Epithelial cell of esophagus (primary cell): ENCODE results near the gene LCLAT1.
A peak's percentile ranks its signal among the peaks of the same experiment; 100 is the strongest.

ENCODE experiments used
- DNase-seq: peaks from one replicate; pipeline ENCODE4 v3.0.0; 2010; ENCODE audit warnings: low read depth
- H3K4me3 ChIP-seq: 2 replicates; pipeline ENCODE4 v1.5.1; 2011; ENCODE audit warnings: mild to moderate bottlenecking, low read length, control low read depth
- TF ChIP-seq, protein P1 (sequence below): IDR thresholded peaks from 2 replicates; pipeline ENCODE4 v1.5.1; 2011; ENCODE audit warnings: low read depth, mild to moderate bottlenecking, low read length, control low read depth, inconsistent platforms; ENCODE audit not compliant: insufficient read depth; ENCODE audit errors: missing control alignments

Gene LCLAT1

GRCh38 chr2:30675758-30676157 is 228.7 kb downstream of the LCLAT1 start:
- no peak for DNase-seq
- no peak overlapping the region for H3K4me3 ChIP-seq
- TF ChIP-seq, protein P1, sequence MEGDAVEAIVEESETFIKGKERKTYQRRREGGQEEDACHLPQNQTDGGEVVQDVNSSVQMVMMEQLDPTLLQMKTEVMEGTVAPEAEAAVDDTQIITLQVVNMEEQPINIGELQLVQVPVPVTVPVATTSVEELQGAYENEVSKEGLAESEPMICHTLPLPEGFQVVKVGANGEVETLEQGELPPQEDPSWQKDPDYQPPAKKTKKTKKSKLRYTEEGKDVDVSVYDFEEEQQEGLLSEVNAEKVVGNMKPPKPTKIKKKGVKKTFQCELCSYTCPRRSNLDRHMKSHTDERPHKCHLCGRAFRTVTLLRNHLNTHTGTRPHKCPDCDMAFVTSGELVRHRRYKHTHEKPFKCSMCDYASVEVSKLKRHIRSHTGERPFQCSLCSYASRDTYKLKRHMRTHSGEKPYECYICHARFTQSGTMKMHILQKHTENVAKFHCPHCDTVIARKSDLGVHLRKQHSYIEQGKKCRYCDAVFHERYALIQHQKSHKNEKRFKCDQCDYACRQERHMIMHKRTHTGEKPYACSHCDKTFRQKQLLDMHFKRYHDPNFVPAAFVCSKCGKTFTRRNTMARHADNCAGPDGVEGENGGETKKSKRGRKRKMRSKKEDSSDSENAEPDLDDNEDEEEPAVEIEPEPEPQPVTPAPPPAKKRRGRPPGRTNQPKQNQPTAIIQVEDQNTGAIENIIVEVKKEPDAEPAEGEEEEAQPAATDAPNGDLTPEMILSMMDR, result no peak

- DNase-seq, result no peak
- no peak overlapping the region for H3K4me3 ChIP-seq
- TF ChIP-seq, protein P1, result no peak
These were observed 230.2 kb downstream of the LCLAT1 start for GRCh38 chr2:30677231-30677630.

- DNase-seq, result no peak
- TF ChIP-seq, protein P1, result no peak
- H3K4me3 ChIP-seq, result no peak overlapping the region
These were observed 230.9 kb downstream of the LCLAT1 start for GRCh38 chr2:30677861-30678385.

GRCh38 chr2:30678410-30679137 is 231.5 kb downstream of the LCLAT1 start:
- TF ChIP-seq, protein P1, result no peak
- DNase-seq, result no peak
- H3K4me3 ChIP-seq, result no peak overlapping the region

GRCh38 chr2:30679426-30680088 is 232.5 kb downstream of the LCLAT1 start:
- DNase-seq, result peak; percentile 10
- TF ChIP-seq, protein P1, result no peak
- H3K4me3 ChIP-seq, result no peak overlapping the region

DNA sequence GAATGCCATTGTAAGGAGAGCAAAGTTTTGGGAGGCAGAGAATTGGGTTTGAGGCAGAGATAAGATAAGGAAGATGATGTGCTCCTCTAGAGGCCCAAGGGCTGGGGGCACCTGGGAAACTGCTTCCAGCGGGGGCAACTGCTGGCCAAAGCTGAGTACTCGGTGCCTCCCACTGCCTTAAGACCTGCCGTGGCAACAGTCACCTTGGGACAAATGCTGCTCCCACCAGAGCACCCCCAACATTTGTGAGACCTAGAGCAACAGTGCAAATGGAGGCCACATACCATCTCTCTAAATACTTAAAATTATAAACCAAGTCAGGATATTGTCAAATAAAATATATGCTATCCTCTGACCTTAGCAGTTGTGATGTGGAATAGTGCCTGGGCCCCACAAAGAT is 233.1 kb downstream of the LCLAT1 start:
- DNase-seq, result no peak
- TF ChIP-seq, protein P1, result no peak
- H3K4me3 ChIP-seq, result no peak overlapping the region

DNA sequence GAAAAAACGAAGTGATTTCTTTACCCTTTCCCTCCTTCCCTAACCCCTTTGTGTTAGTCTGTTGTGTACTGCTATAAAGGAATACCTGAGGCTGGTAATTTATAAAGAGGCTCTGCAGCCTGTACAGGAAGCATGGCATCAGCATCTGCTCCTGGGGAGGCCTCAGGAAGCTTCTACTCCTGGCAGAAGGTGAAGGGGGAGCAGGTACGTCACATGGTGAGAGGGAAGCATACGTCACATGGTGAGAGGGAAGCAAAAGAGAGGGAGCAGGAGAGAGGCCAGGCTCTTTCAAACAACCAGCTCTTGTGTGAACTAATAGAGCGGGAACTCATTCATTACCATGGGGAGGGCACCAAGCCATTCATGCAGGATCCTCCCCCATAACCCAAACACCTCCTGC is 234.0 kb downstream of the LCLAT1 start:
- H3K4me3 ChIP-seq, result no peak overlapping the region
- TF ChIP-seq, protein P1, result no peak
- no peak for DNase-seq
